GM19328 (cell line): Measurements from ENCODE around the gene MAFG.

Experiments used
- ATAC-seq: cut with Tn5 transposase; IDR thresholded peaks from one replicate; pipeline ENCODE4 v1.9.1; 2021; ENCODE audit warnings: mild to moderate bottlenecking, moderate library complexity; ENCODE audit not compliant: unreplicated experiment

Gene MAFG

DNA sequence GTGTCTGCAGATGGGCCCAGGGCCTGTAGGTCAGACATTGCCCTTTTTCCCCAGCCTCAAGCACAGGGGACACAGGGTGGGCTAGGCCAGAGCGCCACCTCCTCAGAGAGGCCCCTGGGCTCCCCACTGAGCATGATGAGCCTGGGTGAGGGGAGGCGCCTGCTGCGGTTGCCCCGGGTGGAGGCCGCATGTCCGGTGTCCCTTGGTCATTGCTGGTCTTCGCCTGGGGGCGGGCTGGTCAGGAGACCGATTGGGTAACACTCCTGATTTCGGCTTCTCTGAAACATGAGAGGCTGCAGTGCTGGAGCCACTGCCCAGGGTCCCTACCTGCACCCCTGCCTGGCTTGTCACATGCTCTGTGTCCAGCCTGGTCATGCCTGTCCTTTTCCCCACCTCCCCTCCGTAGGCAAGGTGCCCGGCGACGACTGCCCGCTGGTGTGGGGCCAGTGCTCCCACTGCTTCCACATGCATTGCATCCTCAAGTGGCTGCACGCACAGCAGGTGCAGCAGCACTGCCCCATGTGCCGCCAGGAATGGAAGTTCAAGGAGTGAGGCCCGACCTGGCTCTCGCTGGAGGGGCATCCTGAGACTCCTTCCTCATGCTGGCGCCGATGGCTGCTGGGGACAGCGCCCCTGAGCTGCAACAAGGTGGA, 27.9 kb downstream of the MAFG start:
- no peak for ATAC-seq

DNA sequence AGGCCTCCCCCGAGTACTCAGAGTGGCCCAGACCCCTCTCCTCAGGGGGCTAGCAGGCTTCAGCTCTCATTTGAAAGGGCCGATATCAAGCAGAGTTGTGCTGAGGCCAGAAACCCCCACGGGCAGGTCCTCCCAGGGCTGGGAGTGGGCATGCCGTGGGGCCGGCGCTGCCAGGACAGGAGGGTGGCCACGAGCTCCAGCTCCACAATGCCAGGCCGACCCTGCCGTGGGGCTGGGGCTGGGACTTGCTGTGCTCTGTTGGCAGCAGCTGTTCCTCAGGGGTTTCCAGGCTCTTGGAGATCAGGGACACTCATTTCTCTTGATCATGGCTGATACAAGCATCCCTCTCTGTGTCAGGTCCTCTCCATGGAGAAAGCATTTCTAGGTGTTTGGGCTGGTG, 28.6 kb downstream of the MAFG start:
- no peak for ATAC-seq

DNA sequence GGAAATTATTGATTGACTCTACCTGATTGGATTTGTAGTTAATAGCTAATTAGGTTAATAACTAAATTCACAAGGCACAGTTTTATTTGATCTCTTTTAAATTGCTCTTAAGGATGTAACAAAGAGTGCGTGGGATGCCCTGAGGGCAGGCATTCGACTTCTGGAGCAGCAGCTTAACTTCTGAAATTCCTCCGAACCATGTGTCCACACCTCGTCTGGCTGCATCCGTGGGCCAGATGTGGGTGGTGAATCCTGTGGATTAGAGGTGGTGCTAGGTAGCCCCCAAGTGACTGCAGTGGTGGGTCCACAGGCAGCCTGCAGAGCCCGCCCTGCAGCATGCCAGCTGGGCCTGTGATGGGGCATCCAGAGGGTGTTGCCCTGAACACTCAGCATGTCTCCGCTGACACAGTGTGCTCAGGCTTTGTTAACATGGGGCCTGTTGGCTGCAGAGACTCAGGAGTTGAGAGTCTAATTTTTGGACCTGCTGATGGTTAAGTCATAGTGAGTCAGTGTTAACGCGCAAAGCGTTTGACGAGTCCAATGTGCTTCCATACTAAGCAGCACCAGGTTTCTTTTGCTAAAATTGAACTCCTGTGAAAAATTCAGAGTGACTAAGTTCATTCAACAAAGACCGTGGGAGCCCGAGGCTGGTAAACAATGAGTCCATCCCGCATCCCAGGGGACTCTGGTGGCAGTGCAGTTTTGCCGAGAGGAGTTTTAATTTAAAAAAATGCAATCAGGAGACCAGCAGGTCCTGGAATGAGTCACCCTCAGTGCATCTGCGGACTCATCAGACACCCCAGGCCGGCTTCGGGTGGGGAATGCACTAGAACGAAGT, 29.3 kb downstream of the MAFG start:
- no peak for ATAC-seq

DNA sequence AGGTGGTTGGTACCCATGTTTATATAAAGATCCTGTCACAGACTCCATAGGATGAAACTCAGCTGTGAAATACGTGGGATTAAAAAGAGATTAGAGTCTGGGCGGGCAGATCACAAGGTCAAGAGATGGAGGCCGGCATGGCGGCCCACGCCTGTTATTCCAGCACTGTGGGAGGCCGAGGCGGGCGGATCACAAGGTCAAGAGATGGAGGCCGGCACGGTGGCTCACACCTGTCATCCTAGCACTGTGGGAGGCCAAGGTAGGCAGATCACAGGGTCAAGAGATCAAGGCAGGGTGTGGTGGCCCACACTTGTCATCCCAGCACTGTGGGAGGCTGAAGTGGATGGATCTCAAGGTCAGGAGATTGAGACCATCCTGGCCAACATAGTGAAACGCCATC, 32.1 kb downstream of the MAFG start:
- no peak for ATAC-seq

GRCh38 chr17:81891303-81891552, 36.3 kb downstream of the MAFG start:
- ATAC-seq: peak; percentile 16

- ATAC-seq: peak; percentile 6
Measured at GRCh38 chr17:81890447-81891302, 36.9 kb downstream of the MAFG start.

DNA sequence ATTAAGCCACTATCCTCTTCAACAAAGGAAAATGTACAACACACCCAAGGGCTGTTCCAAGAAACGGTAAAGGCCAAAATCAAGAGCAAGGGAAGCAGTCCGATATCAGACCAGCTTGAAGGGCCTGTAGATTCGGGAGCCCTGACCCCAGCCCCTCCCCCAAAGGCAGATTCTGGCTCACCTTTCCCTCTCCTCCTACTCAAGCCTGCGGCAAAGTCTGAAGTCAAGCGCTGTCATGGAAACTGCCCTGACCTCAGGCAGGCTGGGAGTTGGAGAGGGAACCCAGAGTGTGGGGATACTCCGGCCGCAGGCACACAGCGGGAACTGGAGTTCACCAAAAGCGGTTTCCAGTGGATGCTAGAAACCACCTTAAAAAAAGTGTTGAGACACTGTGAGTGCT, 37.9 kb downstream of the MAFG start:
- no peak for ATAC-seq

DNA sequence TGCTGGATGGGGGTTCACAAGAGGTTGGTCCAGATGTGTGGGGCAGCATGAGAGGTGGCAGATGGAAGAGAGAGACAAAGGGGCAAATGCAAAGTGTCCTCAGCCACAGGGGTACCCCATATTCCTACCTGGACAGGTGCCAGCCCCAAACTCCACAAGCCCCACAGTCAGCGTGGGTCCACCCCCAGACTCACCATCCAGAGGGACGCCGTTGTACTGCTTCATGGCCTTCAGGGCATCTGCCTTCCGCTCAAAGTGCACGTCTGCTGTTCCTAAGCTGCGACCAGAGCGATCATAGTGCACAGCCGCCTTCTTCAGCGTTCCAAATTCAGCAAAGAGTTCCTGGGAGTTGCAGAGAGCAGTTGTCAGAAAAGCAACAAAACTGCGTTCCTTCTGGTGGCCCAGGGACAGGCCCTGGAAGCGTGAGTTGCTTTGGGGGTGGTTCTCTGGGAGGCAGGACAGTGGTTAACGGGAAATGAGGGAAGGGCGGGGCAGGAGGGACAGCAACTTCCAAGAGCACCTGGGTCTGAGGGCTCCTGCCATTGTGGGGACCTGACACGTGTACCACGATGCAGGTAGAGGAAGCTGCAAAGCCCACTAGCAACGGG, 38.4 kb downstream of the MAFG start:
- no peak for ATAC-seq

DNA sequence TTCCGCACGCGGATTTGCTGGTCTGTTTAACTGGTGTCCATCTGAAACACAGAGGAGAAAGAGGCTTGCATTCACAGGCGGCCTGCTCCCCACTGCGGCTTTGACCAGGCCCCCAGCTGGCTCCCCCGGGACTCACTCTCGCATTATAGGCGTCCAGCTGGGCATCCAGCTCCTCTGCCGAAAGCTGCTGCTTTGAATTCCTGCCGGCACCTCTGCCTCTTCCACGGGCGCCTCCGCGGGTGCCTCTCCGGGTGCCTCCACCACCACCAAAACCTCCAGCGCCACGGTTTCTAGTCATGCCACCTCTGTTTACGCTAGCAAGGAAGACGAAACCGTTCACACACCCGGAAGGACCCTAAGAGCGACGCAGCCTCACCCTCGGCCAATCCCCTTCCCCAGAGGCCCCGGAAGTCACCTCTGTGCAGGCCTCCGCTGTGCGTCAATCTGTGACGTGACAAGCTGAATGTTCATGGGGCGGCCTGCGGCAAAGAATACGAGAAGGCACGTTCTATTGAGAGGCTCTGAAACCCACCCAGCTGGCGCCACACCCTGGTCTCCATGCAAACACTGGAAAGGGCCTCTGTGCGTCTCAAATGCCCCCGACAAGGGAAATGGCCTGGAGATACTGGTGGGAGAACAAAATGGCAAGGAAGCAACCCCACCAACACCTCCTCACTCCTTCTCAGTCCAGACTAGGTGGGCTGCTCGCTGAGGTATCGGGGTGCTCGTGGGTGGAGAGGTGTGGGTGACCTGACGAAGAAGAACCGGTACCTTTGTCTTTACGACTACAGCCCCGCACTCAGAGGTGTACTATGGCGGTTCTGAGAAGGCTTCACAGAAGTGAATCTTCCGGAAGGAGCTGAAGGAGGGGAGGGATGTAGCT, 39.2 kb downstream of the MAFG start:
- no peak for ATAC-seq

GRCh38 chr17:81885869-81886548, 41.5 kb downstream of the MAFG start:
- ATAC-seq: no peak

DNA sequence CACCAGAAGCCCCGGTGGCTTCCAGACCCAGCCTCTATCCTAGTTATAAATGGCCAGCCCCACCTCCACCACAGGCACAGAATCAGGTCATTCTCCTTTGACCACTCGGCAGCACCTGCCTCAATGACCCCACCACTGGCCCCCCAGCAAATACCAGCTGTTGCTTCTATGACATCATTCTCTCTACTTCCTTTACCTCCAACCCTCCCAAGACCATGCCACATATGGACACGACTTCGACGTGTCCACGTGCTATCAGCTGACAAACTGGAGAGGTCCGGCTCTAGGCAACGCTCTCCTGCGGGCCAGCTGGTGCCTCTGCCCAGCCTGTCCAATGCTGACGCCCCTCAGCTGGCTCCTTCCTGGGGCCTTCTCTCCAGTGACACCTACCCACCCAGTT, 42.1 kb downstream of the MAFG start:
- ATAC-seq: no peak

- no peak for ATAC-seq
Measured at GRCh38 chr17:81884968-81885367, 42.6 kb downstream of the MAFG start.

GRCh38 chr17:81884520-81884919, 43.0 kb downstream of the MAFG start:
- ATAC-seq: no peak

- no peak for ATAC-seq
Measured at GRCh38 chr17:81879121-81879520, 48.4 kb downstream of the MAFG start.

DNA sequence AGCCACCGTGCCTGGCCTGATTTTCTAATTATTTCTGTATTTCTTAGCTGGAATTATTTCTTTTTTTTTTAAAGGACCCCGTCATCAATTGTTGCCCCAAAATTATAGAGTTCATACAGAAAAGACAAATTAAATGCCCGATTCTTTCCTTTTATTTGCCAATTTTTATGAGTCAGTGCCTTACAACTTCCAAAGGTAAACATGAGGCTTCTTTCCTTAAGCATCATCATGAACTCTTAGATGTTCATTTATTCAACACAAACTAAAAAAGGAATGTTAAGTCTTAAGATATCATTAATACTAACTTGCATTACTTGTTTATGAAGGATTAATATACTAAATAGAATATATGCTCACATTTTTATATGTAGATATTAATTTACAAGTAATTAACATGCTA, 49.2 kb downstream of the MAFG start:
- ATAC-seq: no peak

DNA sequence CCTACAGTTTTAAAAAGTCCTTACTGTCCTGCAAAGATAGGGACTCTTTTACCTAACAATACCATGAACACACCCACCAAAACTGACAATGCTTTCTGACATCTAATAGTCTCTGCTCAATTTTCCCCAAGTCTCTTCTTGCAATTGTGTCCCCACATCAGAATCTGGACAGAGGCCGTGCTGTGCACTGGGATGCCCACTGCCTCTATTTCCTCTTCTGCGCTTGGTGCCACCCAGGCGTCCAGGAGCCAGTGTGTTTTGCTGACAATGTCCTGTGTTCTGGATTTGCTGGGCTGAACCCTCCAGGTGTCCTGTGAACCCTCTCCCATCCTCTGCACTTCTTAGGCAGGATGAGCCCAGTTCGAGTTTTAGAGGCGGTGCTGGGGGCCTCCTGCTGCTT, 50.0 kb downstream of the MAFG start:
- ATAC-seq: no peak

DNA sequence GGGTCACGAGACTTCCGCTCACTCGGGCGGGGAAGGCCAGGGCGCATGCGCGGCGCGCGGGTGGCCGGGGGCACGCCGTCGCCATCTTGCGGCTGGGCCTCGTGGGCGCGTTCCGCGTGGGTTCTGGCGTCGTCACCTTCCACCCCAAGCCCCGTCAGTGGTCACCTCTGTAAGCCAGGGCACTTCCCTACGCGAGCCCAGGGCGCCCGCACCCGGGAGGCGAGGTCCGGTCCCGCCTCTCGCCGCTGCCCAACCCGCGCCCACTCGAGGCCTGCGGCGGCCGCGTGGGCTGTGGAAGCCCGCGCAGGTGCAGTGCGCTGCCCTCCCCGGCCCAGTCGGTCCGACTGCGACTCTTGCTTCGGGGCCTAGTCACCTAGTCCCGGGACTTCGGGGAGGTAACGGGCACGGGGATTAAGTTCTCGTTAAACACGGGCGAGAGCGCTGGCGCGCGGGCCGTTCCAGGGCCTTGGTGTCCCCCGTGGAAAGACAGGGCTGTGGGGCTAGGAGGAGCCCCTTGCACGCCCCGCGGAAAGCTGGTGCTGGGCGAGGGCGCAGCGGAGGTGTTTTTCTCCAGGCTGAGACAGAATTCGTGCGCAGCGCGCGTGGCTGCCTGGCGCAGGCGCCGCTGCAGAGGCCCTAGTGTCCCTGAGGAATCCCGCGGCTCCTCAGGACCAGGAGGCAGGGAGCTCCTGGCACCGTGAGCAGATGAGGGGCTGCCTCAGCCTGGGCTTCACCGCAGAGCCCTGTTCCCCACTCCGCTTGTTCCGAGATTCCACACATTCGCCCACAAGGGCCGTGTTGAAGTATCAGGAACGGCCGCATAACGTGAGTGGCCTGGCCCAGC, 55.9 kb downstream of the MAFG start:
- ATAC-seq: peak; percentile 47

DNA sequence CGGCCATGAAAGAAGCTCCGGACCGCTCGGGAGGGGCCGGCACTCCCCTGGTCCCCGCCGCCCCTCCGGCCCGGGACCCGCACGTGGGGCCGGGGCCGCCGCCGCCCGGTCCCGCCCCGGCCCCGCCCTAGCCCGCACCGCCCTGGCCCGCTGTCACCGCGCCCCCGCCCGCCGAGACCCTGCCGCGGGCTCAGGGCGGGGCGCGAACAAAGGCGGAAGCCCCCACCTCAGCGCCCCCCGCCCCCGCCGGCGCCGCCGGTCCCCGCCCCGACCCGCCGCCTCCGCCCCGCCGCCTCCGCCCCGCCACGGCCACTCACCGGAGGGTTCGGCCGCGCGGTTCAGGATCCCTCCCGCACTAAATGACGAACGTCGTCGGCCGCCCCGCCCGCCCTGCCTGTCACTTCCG, 56.6 kb downstream of the MAFG start, which contains the start of gene ARHGDIA:
Gene ARHGDIA (minus strand): TSS at position 357 of the 406 bp plus-strand sequence. CDS start 1,407 bp downstream, outside the sequence.
- ATAC-seq: peak; percentile 19
